Activated CD8-positive, alpha-beta T cell treated with anti-CD3 and anti-CD28 coated beads for 36 hours (primary cell): ENCODE data around the gene BTBD6. TPM values are rescaled to one million over a fixed set of nuclear protein-coding genes. Genes with fewer than 3 reads are reported as not detected.

ENCODE experiments used
- ATAC-seq: fragments of 200-7000 bp; cut with Tn5 transposase; one replicate; pipeline ENCODE4 v1.10.0; 2021; ENCODE audit warnings: mild to moderate bottlenecking, moderate library complexity
- CTCF ChIA-PET: fragments of 350-600 bp; sonication (Branson Sonifier 250); formaldehyde crosslinking; loops from one replicate; lab custom pipeline; 2021; ENCODE audit warnings: antibody characterized with exemption; lab: Charles Lee
- POLR2A ChIA-PET: fragments of 350-600 bp; sonication (Branson Sonifier 250); formaldehyde crosslinking; loops from one replicate; lab custom pipeline; 2021; ENCODE audit warnings: antibody characterized with exemption; lab: Charles Lee
- DNase-seq: peaks from one replicate; pipeline ENCODE4 v3.0.0-alpha.2; 2020
- H3K27ac Mint-ChIP-seq: one replicate; pipeline ENCODE4 v1.8.0; 2021; ENCODE audit warnings: mild to moderate bottlenecking, mixed read lengths
- H3K27me3 Mint-ChIP-seq: one replicate; pipeline ENCODE4 v1.8.0; 2021; ENCODE audit warnings: mixed read lengths
- H3K36me3 Mint-ChIP-seq: one replicate; pipeline ENCODE4 v1.8.0; 2021; ENCODE audit warnings: low read depth, mixed read lengths
- H3K4me1 Mint-ChIP-seq: one replicate; pipeline ENCODE4 v1.8.0; 2021; ENCODE audit warnings: low read depth, mixed read lengths
- H3K4me3 Mint-ChIP-seq: one replicate; pipeline ENCODE4 v1.8.0; 2021; ENCODE audit warnings: mild to moderate bottlenecking, moderate library complexity, mixed read lengths
- H3K9me3 Mint-ChIP-seq: one replicate; pipeline ENCODE4 v1.8.0; 2021; ENCODE audit warnings: mixed read lengths
- CTCF ChIP-seq: fragments of 200-600 bp; IDR thresholded peaks from one replicate; pipeline ENCODE4 v1.8.0; 2022; ENCODE audit warnings: antibody characterized with exemption, mild to moderate bottlenecking
- intact Hi-C: fragments of 100-400 bp; cut with micrococcal nuclease; formaldehyde crosslinking; loops from one replicate; pipeline ENCODE4 v1.10.0; 2022
- total RNA-seq, 2 experiments: library from RNA; stranded (reverse); gene quantifications; one replicate each; pipeline ENCODE4 v1.2.3, GENCODE V29; 2021

The BTBD6 gene
- total RNA-seq, 2 experiments from 2014 or later, result 24.7 to 26.7 TPM

GRCh38 chr14:105223260-105223659, 25.1 kb upstream of the BTBD6 start:
- no peaks in the 10 kb centered on the region for H3K4me1 Mint-ChIP-seq
- H3K36me3 Mint-ChIP-seq, result peaks cover 8% of the 10 kb centered on the region
- no peak overlapping the region for H3K4me3 Mint-ChIP-seq
- H3K27me3 Mint-ChIP-seq, result no peaks in the 10 kb centered on the region
- no peak for ATAC-seq
- POLR2A ChIA-PET, result no interaction called here
- H3K9me3 Mint-ChIP-seq, result no peaks in the 10 kb centered on the region
- DNase-seq, result no peak
- CTCF ChIA-PET, result no interaction called here
- no peak overlapping the region for H3K27ac Mint-ChIP-seq
- TF ChIP-seq CTCF, result no peak
- intact Hi-C loops, result no loop called here

GRCh38 chr14:105223770-105224544, 24.4 kb upstream of the BTBD6 start:
- Mint-ChIP-seq H3K4me3 (no peak overlapping the region), H3K9me3 (no peaks in the 10 kb centered on the region), H3K27ac (no peak overlapping the region), H3K36me3 (peaks cover 6% of the 10 kb centered on the region), H3K27me3 (no peaks in the 10 kb centered on the region), H3K4me1 (no peaks in the 10 kb centered on the region)
- no peak for TF ChIP-seq CTCF
- intact Hi-C loops, result no loop called here
- ChIA-PET CTCF (interaction anchor here (0.9 to 1.1 kb wide), 2 partner anchors 21 to 134 kb away, joined by 3 to 5 read pairs; no protein-coding TSS in a partner anchor), POLR2A (no interaction called here)
- DNase-seq (no peak), ATAC-seq (no peak)

GRCh38 chr14:105224845-105225570, 23.3 kb upstream of the BTBD6 start:
- H3K4me3 Mint-ChIP-seq, result no peak overlapping the region
- H3K9me3 Mint-ChIP-seq, result no peaks in the 10 kb centered on the region
- no peak for TF ChIP-seq CTCF
- intact Hi-C loops, result no loop called here
- H3K4me1 Mint-ChIP-seq, result no peaks in the 10 kb centered on the region
- ChIA-PET POLR2A (interaction anchor here (0.7 kb wide), 1 partner anchor 116 kb away, joined by 3 read pairs; no protein-coding TSS in a partner anchor), CTCF (no interaction called here)
- no peak overlapping the region for H3K27ac Mint-ChIP-seq
- no peak for ATAC-seq
- no peaks in the 10 kb centered on the region for H3K27me3 Mint-ChIP-seq
- DNase-seq, result no peak
- peaks cover 5% of the 10 kb centered on the region for H3K36me3 Mint-ChIP-seq

GRCh38 chr14:105226198-105226597, 22.1 kb upstream of the BTBD6 start:
- no peak for DNase-seq
- H3K27me3 Mint-ChIP-seq, result no peaks in the 10 kb centered on the region

More at GRCh38 chr14:105226198-105226597, 22.1 kb upstream of the BTBD6 start:
- Mint-ChIP-seq H3K36me3 (peaks cover 3% of the 10 kb centered on the region), H3K4me3 (no peak overlapping the region), H3K27ac (no peak overlapping the region), H3K9me3 (no peaks in the 10 kb centered on the region), H3K4me1 (no peaks in the 10 kb centered on the region)
- POLR2A ChIA-PET, result no interaction called here
- intact Hi-C loops, result no loop called here
- no peak for ATAC-seq
- TF ChIP-seq CTCF, result no peak
- CTCF ChIA-PET, result interaction anchor here (1.2 kb wide), 1 partner anchor 22 kb away, joined by 3 read pairs; the partner anchor contains the start of gene BTBD6
